H9 (cell line): ENCODE measurements around the gene CCDC141. TPM values are rescaled to one million over a fixed set of nuclear protein-coding genes. Genes with fewer than 3 reads are reported as not detected.

Experiments used
- DNase-seq: peaks from one replicate; pipeline ENCODE4 v3.0.0-alpha.2; 2017
- H2AFZ ChIP-seq: one replicate; pipeline ENCODE4 v1.6.1; 2013; ENCODE audit warnings: mild to moderate bottlenecking, low read length, control low read depth, moderate library complexity
- H2AK5ac ChIP-seq: 2 replicates; pipeline ENCODE4 v1.6.1; 2013; ENCODE audit warnings: low read length, control low read depth, mixed read lengths; ENCODE audit not compliant: insufficient read length
- H2BK120ac ChIP-seq: one replicate; pipeline ENCODE4 v1.6.1; 2013; ENCODE audit warnings: low read depth, mild to moderate bottlenecking, low read length, control low read depth, inconsistent platforms; ENCODE audit not compliant: poor library complexity, severe bottlenecking
- H2BK12ac ChIP-seq: 2 replicates; pipeline ENCODE4 v1.6.1; 2013; ENCODE audit warnings: low read length, control low read depth, mixed read lengths, low read depth; ENCODE audit not compliant: insufficient read length
- H2BK15ac ChIP-seq: 2 replicates; pipeline ENCODE4 v1.6.1; 2013; ENCODE audit warnings: low read depth, low read length, control low read depth
- H2BK20ac ChIP-seq: one replicate; pipeline ENCODE4 v1.6.1; 2013; ENCODE audit warnings: low read depth, mild to moderate bottlenecking, low read length, control low read depth, inconsistent platforms; ENCODE audit not compliant: poor library complexity, severe bottlenecking
- H2BK5ac ChIP-seq: 2 replicates; pipeline ENCODE4 v1.6.1; 2013; ENCODE audit warnings: low read length, control low read depth, mixed read lengths; ENCODE audit not compliant: insufficient read length
- H3K14ac ChIP-seq: 2 replicates; pipeline ENCODE4 v1.6.1; 2013; ENCODE audit warnings: low read length, control low read depth; ENCODE audit not compliant: insufficient read depth
- H3K18ac ChIP-seq: 2 replicates; pipeline ENCODE4 v1.6.1; 2013; ENCODE audit warnings: low read depth, mild to moderate bottlenecking, mixed read lengths, low read length, control low read depth; ENCODE audit not compliant: insufficient read length
- H3K23ac ChIP-seq: 2 replicates; pipeline ENCODE4 v1.6.1; 2013; ENCODE audit warnings: low read length, control low read depth, mixed read lengths, low read depth; ENCODE audit not compliant: insufficient read length
- H3K23me2 ChIP-seq: 2 replicates; pipeline ENCODE4 v1.6.1; 2013; ENCODE audit warnings: low read depth, mild to moderate bottlenecking, mixed read lengths, low read length, control low read depth; ENCODE audit not compliant: insufficient read length, poor library complexity, severe bottlenecking
- H3K27ac ChIP-seq: 2 replicates; pipeline ENCODE4 v1.5.1; 2013; ENCODE audit warnings: low read length, control low read depth, mixed read lengths, low read depth; ENCODE audit not compliant: insufficient read length
- H3K27me3 ChIP-seq: 2 replicates; pipeline ENCODE4 v1.6.1; 2013; ENCODE audit warnings: low read length, control low read depth, inconsistent platforms; ENCODE audit not compliant: insufficient read depth
- H3K4ac ChIP-seq: 2 replicates; pipeline ENCODE4 v1.6.1; 2013; ENCODE audit warnings: low read depth, mild to moderate bottlenecking, control low read depth, inconsistent platforms, low read length, moderate library complexity
- H3K4me1 ChIP-seq: 2 replicates; pipeline ENCODE4 v1.6.1; 2013; ENCODE audit warnings: low read length, control low read depth, inconsistent platforms; ENCODE audit not compliant: insufficient read depth
- H3K4me2 ChIP-seq: 2 replicates; pipeline ENCODE4 v1.6.1; 2013; ENCODE audit warnings: low read length, control low read depth, mixed read lengths; ENCODE audit not compliant: insufficient read length, insufficient read depth
- H3K56ac ChIP-seq: 2 replicates; pipeline ENCODE4 v1.6.1; 2013; ENCODE audit warnings: low read depth, mild to moderate bottlenecking, mixed read lengths, low read length, control low read depth; ENCODE audit not compliant: insufficient read length
- H3K79me1 ChIP-seq: 2 replicates; pipeline ENCODE4 v1.6.1; 2013; ENCODE audit warnings: low read depth, mild to moderate bottlenecking, moderate library complexity, low read length, control low read depth, inconsistent platforms; ENCODE audit not compliant: insufficient read depth, poor library complexity, severe bottlenecking
- H3K79me2 ChIP-seq: 2 replicates; pipeline ENCODE4 v1.6.1; 2013; ENCODE audit warnings: low read length, control low read depth, inconsistent platforms; ENCODE audit not compliant: insufficient read depth
- H3K9ac ChIP-seq: 2 replicates; pipeline ENCODE4 v1.6.1; 2013; ENCODE audit warnings: low read length, control low read depth, mixed read lengths; ENCODE audit not compliant: insufficient read length; ENCODE audit errors: extremely low read depth
- H3K9me3 ChIP-seq: one replicate; pipeline ENCODE4 v1.6.1; 2013; ENCODE audit warnings: low read depth, low read length, inconsistent platforms; ENCODE audit not compliant: control insufficient read depth
- H3T11ph ChIP-seq: one replicate; pipeline ENCODE4 v1.6.1; 2013; ENCODE audit warnings: mild to moderate bottlenecking, low read length, control low read depth, inconsistent platforms
- H4K20me1 ChIP-seq: one replicate; pipeline ENCODE4 v1.6.1; 2013; ENCODE audit not compliant: control insufficient read depth, insufficient read length, insufficient read depth
- H4K5ac ChIP-seq: 2 replicates; pipeline ENCODE4 v1.6.1; 2013; ENCODE audit warnings: low read depth, mild to moderate bottlenecking, mixed read lengths, low read length, control low read depth; ENCODE audit not compliant: insufficient read length
- H4K8ac ChIP-seq: replicated peaks from 2 replicates; pipeline ENCODE4 v1.6.1; 2013; ENCODE audit warnings: low read length, control low read depth, mixed read lengths, low read depth; ENCODE audit not compliant: insufficient read length
- H4K91ac ChIP-seq: 2 replicates; pipeline ENCODE4 v1.6.1; 2013; ENCODE audit warnings: low read depth, mild to moderate bottlenecking, moderate library complexity, mixed read lengths, low read length, control low read depth; ENCODE audit not compliant: insufficient read length
- H3K27ac Mint-ChIP-seq, 3 experiments: 2 replicates in 2 of 3; 3 replicates in 1 of 3; pipeline ENCODE4 v1.8.0; 2020 to 2021; ENCODE audit warnings: mixed read lengths in 3 of 3, mild to moderate bottlenecking in 1 of 3, moderate library complexity in 1 of 3
- H3K27me3 Mint-ChIP-seq: 2 replicates; pipeline ENCODE4 v1.8.0; 2021; ENCODE audit warnings: low read depth, mild to moderate bottlenecking, moderate library complexity, mixed read lengths
- H3K36me3 Mint-ChIP-seq, 3 experiments: 2 replicates in 2 of 3; 3 replicates in 1 of 3; pipeline ENCODE4 v1.8.0; 2020 to 2021; ENCODE audit warnings: low read depth in 3 of 3, mixed read lengths in 3 of 3; ENCODE audit not compliant: insufficient read depth in 1 of 3
- H3K4me1 Mint-ChIP-seq, 2 experiments: 2 replicates each; pipeline ENCODE4 v1.8.0; 2020; ENCODE audit warnings: mixed read lengths in 2 of 2
- H3K4me3 Mint-ChIP-seq, 2 experiments: 2 replicates in 1 of 2; 3 replicates in 1 of 2; pipeline ENCODE4 v1.8.0; 2020 to 2021; ENCODE audit warnings: mild to moderate bottlenecking in 2 of 2, mixed read lengths in 2 of 2, moderate library complexity in 1 of 2
- H3K9me3 Mint-ChIP-seq, 2 experiments: 2 replicates in 1 of 2; 3 replicates in 1 of 2; pipeline ENCODE4 v1.8.0; 2020; ENCODE audit warnings: mild to moderate bottlenecking in 2 of 2, mixed read lengths in 2 of 2, moderate library complexity in 1 of 2
- CTCF ChIP-seq: fragments of 200-600 bp; sonication (generic); conservative IDR thresholded peaks from 3 replicates; pipeline ENCODE4 v1.8.0; 2021; ENCODE audit warnings: antibody characterized with exemption, mild to moderate bottlenecking
- WGBS: extraction: QIAGEN DNeasy Blood & Tissue Kit; methylation state at CpG from one replicate; pipeline ENCODE4 v1.1.7; 2013; ENCODE audit warnings: missing lambda C conversion rate, low lambda C conversion rate, mixed read lengths; ENCODE audit not compliant: insufficient read length; ENCODE audit errors: extremely low coverage; 5-methylcytosine and 5-hydroxymethylcytosine counted together
- total RNA-seq: library from RNA; stranded (reverse); gene quantifications from 2 replicates; pipeline ENCODE4 v1.2.1, GENCODE V29; 2021

Gene CCDC141
- total RNA-seq, 1 experiment from 2014 or later = 1.0 TPM

GRCh38 chr2:178865999-178866398 lies 183.9 kb downstream of the CCDC141 start:
- no peak for DNase-seq
- H2BK20ac ChIP-seq = no peak overlapping the region
- H3K56ac ChIP-seq = no peak overlapping the region
- H2BK5ac ChIP-seq = no peak overlapping the region
- H3K4me1 ChIP-seq = peaks cover 7% of the 10 kb centered on the region; the same call in 1 of the 2 replicates
- no peak overlapping the region for H3K23ac ChIP-seq
- no peak overlapping the region for H3K4ac ChIP-seq
- peak overlapping the region in 1 of 3 experiments; percentile 23; a peak in 1 of 7 replicates for H3K27ac Mint-ChIP-seq
- H3K79me2 ChIP-seq = no peaks in the 10 kb centered on the region
- H2BK12ac ChIP-seq = no peak overlapping the region
- H4K8ac ChIP-seq = no peak overlapping the region
- no peak overlapping the region for H4K5ac ChIP-seq
- H3K4me2 ChIP-seq = no peak overlapping the region
- no peak overlapping the region for H2BK120ac ChIP-seq
- H3K9ac ChIP-seq = no peak overlapping the region
- H4K91ac ChIP-seq = no peak overlapping the region
- no peak overlapping the region for H3K18ac ChIP-seq
- no peak for TF ChIP-seq CTCF
- H3K9me3 Mint-ChIP-seq = no peaks in the 10 kb centered on the region
- H4K20me1 ChIP-seq = no peaks in the 10 kb centered on the region
- H3K36me3 Mint-ChIP-seq = peaks cover 0 to 2% (median 0%) of the 10 kb centered on the region in 3 experiments; a peak in 3 of 7 replicates
- no peak overlapping the region for H3K4me3 Mint-ChIP-seq
- H3K79me1 ChIP-seq = no peaks in the 10 kb centered on the region
- peaks cover 19 to 22% of the 10 kb centered on the region in 2 experiments for H3K4me1 Mint-ChIP-seq
- no peaks in the 10 kb centered on the region for H3K9me3 ChIP-seq
- H3K23me2 ChIP-seq = no peaks in the 10 kb centered on the region
- WGBS = no CpG with 5 or more reads among the region's 2 CpGs
- H2AK5ac ChIP-seq = no peak overlapping the region
- no peaks in the 10 kb centered on the region for H3K27me3 ChIP-seq
- H2BK15ac ChIP-seq = no peak overlapping the region
- H3K14ac ChIP-seq = no peak overlapping the region
- H3T11ph ChIP-seq = no peak overlapping the region
- no peaks in the 10 kb centered on the region for H3K27me3 Mint-ChIP-seq
- H2AFZ ChIP-seq = no peak overlapping the region
- no peak overlapping the region for H3K27ac ChIP-seq
